Measurements from ENCODE around the gene TRIM66.

The TRIM66 gene

GRCh38 chr11:8658321-8659057, 24.0 kb downstream of the TRIM66 start:
- no peak for DNase-seq (ENCODE audit: low read depth in 2 of 2)

GRCh38 chr11:8656291-8656690, 26.2 kb downstream of the TRIM66 start:
- no peak for DNase-seq (ENCODE audit: low read depth in 2 of 2)

DNA sequence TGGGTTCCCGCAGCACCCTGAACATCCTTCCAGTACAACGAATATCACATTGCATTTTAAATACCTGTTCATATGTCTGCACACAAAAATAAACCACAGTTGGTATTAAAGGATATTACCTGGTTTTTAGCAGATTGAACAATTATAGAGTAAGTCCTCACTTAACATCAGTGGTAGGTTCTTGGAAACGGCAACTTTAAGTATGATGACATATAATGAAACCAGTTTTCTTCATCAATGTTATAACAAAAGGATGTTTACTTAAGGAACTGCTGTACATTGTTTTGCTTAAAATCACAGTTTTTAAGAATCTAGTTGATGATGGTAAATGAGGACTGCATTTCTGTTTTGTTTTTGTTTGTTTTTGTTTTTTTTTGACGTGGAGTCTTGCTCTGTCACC, 28.0 kb downstream of the TRIM66 start:
- DNase-seq (ENCODE audit: low read depth in 2 of 2): no peak

- DNase-seq (ENCODE audit: low read depth in 2 of 2): no peak
Observed at GRCh38 chr11:8652140-8652539, 30.3 kb downstream of the TRIM66 start.

DNA sequence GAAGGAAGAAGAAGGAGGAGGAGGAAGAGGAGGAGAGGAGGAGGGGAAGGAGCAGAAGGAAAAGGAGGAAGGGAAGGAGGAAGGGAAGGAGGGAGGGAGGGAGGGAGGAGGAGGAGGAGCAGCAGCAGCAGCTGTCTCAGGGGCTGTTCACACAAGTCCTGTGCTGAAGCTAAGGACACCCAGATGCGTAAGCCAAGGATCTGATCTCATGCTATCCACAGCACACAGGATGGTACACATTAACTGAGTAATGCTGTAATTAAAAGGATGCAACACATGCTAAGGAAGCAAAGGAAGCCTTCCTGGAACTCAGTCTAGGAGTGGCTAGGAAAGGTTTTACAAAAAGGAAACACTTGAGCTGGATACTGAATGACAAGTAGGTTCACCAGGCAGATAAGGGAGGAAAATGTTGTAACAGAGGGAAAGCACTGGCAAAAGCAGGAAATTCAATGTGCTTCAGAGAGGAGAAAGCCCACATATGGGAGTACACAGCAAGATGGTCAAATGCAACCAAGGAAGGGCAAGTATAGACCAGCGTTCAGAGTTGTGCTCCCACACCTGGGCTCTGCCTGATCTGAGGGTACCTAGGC, 32.0 kb downstream of the TRIM66 start:
- no peak for DNase-seq (ENCODE audit: low read depth in 2 of 2)

GRCh38 chr11:8649361-8649760, 33.1 kb downstream of the TRIM66 start:
- DNase-seq (ENCODE audit: low read depth in 2 of 2): no peak

GRCh38 chr11:8646873-8647272, 35.6 kb downstream of the TRIM66 start:
- DNase-seq (ENCODE audit: low read depth in 2 of 2): no peak

GRCh38 chr11:8642196-8642841, 40.1 kb downstream of the TRIM66 start:
- DNase-seq (ENCODE audit: low read depth in 2 of 2): no peak

DNA sequence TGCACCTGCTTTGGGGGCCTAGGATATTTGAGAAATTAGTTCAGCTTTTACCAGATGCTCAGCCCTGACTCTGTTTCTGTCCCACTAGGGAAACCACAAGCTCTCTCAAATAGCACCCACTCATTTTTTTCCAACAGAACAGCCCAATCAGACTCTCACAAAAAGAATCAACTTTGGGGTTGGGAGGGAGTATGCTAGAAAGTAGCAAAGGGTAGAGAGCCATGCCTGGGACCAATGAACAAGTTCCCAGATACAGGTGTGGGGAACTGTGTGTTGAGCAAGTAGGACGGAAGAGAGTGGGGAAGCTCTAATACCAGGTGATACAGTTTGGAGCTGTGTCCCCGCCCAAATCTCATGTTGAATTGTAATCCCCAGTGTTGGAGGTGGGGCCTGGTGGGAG, 41.1 kb downstream of the TRIM66 start:
- DNase-seq (ENCODE audit: low read depth in 2 of 2): no peak

DNA sequence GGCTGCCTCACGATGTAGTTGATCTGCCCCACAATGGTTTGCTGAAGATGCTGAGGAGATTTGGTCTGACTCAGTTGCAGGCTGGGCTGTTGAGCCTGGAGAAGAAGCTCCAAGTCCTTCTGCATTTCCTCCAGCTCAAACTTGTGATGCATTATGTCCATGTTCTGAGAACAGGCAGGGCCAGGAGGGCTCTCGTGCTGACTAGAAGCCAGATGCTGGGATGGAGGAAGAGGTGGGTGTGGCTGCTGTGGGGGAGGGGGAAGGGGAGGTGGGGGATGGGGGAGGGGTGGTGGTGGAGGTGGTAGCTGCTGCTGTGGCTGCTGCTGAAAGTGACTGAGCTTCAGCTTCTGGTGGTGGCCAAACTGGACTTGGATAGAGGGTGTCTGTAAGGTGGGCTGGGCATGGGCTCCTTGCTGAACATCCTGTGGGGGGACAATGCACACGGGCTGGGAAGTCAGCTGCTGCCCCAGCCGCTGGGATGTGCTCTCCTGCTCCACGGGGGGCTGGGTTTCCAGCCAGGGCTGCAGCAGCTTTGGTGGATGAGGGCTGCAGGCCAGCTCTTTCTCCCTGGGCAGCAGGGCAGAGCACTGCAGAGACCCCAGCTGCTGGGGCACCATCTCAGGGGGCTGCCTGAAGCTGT, 42.1 kb downstream of the TRIM66 start:
- DNase-seq (ENCODE audit: low read depth in 2 of 2): no peak

DNA sequence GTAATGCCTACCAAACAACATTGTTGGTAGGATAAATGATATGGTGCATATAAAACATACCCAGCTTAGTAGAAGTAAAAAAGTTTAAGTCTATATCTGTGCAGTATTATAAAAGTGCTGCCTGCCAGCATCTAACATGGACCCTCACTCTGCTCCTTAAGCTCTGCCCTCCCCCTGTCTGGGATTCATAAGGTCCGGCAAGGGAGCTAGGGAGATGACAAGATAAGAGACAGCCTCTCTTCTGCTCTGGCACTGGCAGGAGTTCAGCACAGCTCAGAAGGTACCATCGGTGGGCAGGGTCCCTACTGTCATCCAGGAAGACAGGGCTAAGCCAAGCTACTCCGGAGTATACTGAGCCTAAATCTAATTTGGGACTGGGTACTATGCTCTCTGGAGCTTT, 42.8 kb downstream of the TRIM66 start:
- DNase-seq (ENCODE audit: low read depth in 2 of 2): no peak

DNA sequence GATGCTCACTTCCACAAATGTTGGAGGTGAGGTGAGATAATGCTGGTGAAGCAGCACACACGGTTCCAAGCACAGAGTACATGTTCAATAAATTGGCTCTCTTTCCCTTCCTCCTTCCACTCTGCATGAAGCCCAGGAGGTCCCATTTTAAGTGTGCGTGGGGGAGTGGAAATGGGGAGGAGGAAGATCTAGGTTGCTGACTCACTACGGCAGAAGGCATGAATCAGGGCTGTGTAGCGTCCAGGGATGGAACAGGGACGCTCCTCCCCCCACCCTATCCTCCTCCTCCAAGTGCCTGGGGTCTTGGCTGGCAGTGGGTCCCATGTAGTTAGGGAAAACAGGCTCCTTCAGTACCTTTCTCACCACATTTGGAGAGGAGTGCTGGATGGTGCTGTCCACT, 44.2 kb downstream of the TRIM66 start:
- no peak for DNase-seq (ENCODE audit: low read depth in 2 of 2)

GRCh38 chr11:8636127-8636526, 46.3 kb downstream of the TRIM66 start:
- DNase-seq (ENCODE audit: low read depth in 2 of 2): no peak

GRCh38 chr11:8634498-8634897, 48.0 kb downstream of the TRIM66 start:
- no peak for DNase-seq (ENCODE audit: low read depth in 2 of 2)

DNA sequence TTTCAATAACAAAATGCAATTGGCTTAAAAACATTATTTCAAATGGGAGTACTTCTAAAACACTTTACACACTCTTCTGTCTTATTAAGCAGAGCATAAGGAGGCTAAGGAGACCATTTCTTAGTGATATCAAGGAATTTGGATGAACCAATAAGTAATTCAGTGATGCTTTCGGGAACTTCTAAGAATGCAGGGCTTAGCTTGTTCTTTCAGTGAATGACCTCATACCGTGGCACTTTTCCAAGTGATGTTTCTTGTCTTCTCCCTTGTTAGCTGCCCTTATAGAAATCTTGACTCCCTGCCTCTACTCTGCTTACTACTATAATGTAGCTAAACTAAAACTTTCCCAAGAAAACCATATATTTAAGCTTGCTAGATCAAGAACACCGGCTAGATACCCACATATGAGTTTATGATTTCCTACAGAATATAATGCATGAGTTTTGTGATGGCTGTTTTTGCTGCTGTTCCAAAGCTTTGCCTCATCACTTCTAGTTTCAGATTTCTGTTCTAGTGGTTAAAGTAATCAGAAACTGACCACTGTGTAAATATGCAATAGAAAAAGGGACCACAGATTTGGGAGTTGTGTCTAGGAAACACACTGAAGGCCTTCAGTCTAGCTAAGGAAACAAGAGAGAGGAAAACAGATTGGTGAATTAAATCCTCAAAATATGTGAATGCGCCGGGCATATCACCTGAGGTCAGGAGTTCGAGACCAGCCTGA, 50.9 kb downstream of the TRIM66 start:
- DNase-seq (ENCODE audit: low read depth in 2 of 2): no peak

DNA sequence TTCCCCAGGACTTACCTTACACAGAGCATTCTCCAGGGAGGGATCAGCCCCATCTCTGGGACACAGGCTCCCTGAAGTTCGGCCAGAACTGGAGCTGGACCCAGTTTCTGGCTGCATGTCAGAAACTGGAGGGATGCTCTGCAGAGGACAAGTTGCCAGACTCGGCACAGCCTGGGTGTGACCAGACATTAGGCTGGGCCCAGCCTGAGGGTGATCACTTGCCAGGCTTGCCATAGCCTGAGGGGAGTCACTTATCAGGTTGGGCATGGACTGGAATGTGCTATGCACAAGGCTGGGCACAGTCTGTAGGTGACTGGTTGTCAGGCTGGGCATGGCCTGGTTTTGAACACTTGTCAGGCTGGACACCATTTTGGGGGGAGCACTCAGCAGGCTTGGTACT, 57.8 kb downstream of the TRIM66 start:
- no peak for DNase-seq (ENCODE audit: low read depth in 2 of 2)

- no peak for DNase-seq (ENCODE audit: low read depth in 2 of 2)
Observed at GRCh38 chr11:8621147-8621546, 61.3 kb downstream of the TRIM66 start.

DNA sequence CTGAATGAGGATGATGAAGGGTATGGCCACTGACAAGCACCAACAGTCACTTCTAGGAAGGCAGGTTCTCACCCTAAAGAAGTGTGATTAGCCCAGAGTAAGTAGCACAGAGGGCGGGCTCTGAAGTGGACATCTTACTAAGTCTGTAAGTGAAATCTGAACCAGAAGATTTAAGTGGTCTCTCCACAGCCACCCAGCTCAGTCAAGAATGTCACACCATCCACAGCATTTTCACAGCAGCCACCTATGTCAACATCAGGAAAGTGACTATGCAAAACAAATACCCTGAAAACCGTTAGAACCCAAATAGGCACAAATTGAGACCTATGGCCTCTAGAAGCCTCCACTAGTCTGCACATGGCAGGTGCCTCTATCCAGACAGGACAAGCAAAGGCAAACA, 65.4 kb downstream of the TRIM66 start:
- DNase-seq (ENCODE audit: low read depth in 2 of 2): no peak

GRCh38 chr11:8615291-8616032, 67.0 kb downstream of the TRIM66 start:
- DNase-seq (ENCODE audit: low read depth in 2 of 2): no peak

DNA sequence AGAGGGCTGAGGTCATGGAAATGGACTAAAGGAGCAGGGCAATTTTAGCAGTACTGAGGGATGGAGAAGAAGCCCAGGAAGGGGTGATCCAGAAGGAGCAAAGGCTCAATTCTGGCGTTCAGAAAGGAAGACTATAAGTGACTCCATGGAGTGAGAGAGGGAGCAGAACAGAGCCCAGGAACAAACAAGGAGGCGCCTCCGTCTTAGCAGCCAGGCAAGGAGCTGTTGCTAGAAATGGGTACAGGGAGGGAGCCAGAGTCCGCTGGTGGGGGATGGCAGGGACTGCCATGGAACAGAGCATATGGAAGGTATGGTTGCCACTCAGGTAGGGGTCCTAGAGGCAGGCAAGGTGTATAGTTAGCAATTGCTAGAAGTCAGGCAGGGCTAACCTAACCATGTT, 68.0 kb downstream of the TRIM66 start:
- DNase-seq (ENCODE audit: low read depth in 2 of 2): no peak

GRCh38 chr11:8613036-8613435, 69.4 kb downstream of the TRIM66 start:
- DNase-seq (ENCODE audit: low read depth in 2 of 2): no peak
